HPDE6-E6E7 (cell line): ENCODE data around the gene HSPB8.
"Not testable (repeated sequence)": the region's sequence is repeated elsewhere in the genome, so short reads cannot be mapped to it uniquely, and the experiment has no call there.

Experiments
- DNase-seq: peaks from one replicate; pipeline ENCODE4 v3.0.0; 2011; ENCODE audit warnings: missing footprints; ENCODE audit errors: extremely low spot score

The HSPB8 gene

GRCh38 chr12:119204671-119205285 is 26.0 kb downstream of the HSPB8 start:
- no peak for DNase-seq

DNA sequence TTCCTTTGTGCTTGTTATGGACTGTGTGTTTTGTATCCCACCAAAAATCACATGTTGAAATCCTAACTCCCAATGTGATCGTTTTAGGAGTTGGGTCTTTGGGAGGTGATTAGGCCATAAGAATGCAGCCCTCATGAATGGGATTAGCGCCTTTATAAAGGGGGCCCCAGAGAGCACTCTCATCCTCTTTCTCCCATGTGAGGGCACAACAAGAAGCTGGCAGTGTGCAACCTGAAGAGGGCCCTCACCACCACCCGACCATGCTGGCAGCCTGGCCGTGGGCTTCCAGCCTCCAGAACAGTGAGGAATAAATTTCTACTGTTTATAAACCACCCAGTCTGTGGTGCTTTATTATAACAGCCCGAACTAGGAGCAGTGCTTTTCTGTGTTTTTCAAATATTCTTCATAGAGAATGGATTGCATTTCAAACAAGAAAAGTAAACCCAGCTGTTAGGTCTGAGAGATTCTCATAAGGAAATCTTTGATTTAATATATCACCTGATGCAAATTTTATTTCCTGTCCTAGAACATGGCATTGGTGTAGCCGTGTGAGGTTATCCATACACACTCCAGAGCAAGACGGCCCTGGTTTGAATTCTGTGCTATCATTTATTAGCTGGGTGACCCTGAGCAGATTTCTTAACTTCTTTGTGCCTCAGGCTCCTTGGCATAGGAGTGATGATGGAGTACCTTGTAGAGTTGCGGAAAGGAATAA is 27.8 kb downstream of the HSPB8 start:
- no peak for DNase-seq

- no peak for DNase-seq
Observed at GRCh38 chr12:119207063-119207560, 28.4 kb downstream of the HSPB8 start.

DNA sequence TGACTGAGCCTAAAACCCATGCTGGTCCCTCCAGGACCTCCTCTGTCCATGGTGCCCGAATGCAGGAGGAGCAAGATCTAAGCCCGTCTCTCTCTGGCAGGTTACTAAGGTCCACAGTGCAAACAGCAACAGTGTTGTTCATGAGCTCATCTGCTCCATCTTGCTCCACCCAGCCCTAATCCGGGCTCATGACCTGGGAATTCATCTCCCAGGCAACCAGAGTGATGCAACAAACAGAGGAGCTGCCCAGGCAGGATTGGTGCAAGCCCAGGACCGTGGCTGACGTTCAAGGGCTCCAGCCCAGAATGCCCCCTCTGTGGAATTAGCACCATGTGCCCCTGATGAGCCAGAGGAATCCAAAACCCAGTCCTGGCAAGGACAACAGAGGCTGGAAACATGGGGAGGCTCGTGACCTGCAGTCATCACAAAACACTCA is 29.9 kb downstream of the HSPB8 start:
- DNase-seq: no peak

GRCh38 chr12:119211884-119212283 is 33.2 kb downstream of the HSPB8 start:
- DNase-seq: no peak

DNA sequence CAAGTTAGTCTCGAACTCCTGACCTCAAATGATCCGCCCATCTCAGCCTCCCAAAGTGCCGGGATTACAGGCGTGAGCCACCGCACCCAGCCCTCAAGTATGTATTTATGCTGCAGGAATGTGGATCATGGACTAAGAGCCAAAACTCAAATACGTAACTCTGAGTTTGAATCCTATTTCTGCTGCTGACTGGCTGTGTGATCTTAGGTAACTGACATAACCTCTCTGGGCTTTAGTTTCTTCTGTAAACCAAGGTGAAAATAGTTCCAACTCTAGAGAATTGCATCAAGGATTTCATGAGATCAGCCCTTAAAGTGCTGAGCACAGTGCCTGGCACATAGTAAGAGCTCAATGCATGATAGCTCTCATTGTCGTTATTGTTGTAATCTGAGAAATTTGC is 37.4 kb downstream of the HSPB8 start:
- DNase-seq: no peak

DNA sequence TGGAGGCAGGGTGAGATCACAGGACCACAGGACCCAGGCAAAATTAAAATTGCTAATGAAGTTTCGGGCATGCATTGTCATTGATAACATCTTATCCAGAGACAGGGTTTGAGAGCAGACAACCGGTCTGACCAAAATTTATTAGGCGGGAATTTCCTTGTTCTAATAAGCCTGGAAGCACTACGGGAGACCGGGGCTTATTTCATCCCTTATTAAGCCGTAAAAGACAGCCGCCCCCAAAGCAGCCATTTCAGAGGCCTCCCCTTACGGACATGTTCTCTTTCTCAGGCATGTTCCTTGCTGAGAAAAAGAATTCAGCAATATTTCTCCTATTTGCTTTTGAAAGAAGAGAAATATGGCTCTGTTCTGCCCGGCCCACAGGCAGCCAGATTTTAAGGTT is 40.1 kb downstream of the HSPB8 start:
- DNase-seq: not testable (repeated sequence)

GRCh38 chr12:119222222-119222951 is 43.7 kb downstream of the HSPB8 start:
- DNase-seq: no peak

DNA sequence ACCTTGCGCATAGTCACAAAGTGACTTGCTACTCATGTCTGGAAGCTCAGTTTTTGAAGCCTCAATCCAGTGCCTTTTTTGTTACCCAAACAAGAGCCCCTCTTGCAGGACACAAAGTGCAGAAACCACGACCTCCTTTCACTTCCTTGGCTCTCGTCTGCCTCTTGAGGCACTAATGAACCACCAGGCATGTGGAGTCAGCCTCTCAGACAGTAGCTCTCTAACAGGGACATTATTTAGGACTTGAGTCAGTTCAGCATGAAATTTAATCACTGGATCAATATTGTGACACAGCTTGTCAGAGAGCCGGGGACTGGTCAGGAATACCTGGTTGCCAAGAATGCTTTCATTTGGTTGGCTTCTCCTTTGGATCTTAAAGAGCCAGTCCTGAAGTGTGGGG is 46.7 kb downstream of the HSPB8 start:
- DNase-seq: no peak

DNA sequence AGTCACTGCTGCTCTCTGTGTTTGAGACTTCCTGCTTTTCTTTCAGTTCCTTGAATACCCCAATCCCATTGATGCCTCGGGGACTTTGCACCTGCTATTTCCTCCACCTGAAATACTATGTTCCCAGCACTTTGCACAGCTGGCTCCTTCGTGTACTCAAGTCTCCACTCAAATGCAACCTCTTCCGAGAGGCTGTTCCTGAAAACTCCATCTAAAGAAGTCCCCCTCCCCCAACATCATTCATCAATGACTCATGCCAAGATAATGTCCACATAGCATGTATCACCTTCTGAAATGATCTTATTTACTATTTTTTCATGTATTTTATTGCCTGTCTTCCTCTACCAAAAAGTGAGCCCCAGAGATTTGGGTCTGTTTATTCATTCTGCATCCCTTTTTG is 48.6 kb downstream of the HSPB8 start:
- DNase-seq: no peak

- no peak for DNase-seq
Observed at GRCh38 chr12:119229205-119229604, 50.5 kb downstream of the HSPB8 start.

GRCh38 chr12:119229837-119230236 is 51.1 kb downstream of the HSPB8 start:
- no peak for DNase-seq

GRCh38 chr12:119230807-119231206 is 52.1 kb downstream of the HSPB8 start:
- DNase-seq: no peak

DNA sequence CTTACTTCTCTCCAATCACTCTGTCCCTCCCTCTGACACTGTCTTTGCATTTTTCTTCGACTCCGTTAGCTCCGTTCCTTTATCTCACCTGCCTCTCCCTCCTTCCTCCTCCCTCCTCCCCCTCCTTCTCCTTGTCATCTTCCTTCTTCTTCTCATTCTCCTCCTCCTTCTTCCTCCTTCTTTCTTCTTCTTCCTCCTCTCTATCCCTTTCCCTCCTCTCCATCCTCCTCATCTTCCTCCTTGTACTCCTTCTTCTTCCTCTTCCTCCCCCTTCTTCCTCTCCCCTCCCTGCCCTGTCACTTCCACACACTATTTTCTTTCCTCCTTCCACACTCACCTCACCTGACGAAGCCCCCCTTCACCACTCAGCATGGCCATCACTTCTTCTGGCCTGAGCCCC is 53.0 kb downstream of the HSPB8 start:
- no peak for DNase-seq

DNA sequence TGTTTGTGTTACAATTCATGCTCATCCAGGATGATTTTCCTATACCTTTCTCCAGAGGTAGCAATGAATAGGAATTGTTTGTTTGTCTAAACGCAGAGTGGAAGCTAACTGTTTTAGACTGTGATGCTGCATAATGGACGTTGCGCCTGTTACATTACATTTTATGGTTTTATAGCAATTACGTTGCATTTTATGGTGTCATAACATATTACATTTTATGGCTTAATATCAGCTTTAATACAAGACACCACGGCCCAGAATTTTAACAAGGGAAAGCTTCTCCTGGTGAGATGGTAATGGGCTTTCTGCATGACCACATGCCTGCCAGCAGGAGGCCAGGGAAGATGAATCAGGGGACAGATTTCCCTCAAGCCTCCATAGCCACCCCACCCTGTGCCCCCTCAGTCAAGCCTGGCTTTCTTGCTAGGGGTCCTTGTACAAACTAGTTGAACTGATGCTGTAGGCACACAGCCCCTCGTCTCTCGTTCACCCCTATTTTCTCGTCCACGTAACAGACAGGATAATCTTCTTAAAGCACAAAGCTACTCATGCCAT is 56.5 kb downstream of the HSPB8 start:
- no peak for DNase-seq

GRCh38 chr12:119236372-119236771 is 57.6 kb downstream of the HSPB8 start:
- no peak for DNase-seq

- no peak for DNase-seq
Observed at GRCh38 chr12:119239040-119239439, 60.3 kb downstream of the HSPB8 start.

DNA sequence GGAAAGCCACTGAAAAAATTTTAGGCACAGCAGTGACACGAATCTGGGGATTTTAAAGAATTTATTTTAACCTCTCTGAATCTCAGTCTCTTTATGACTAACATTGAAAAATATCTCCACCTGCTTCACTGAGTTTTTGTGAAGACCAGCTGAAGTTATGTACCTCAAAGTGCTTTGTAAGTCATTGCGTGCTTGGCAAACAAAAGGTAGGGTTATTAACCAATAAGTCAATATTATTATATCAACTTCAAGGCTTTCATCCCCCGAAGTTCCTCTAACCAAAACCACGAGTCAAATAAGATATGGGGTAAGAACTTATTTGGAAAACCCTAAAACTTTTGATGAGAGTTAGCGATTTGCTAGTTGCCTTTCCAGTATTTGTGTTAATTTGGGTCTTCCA is 62.3 kb downstream of the HSPB8 start:
- no peak for DNase-seq

- no peak for DNase-seq
Observed at GRCh38 chr12:119241580-119242169, 62.9 kb downstream of the HSPB8 start.
